ENCODE measurements around the gene GPC3. TPM values are rescaled to one million over a fixed set of nuclear protein-coding genes. Genes with fewer than 3 reads are reported as not detected.

Gene GPC3
- polyA plus RNA-seq, 3 donors = not detected

- intact Hi-C loops (cut with micrococcal nuclease) = no loop called here
- peak overlapping the region; percentile 35 for H3K4me2 ChIP-seq (replicated peaks; ENCODE audit: extremely low read depth, low read length, poor library complexity, severe bottlenecking)
- Mint-ChIP-seq H3K4me1 (peaks cover 25% of the 10 kb centered on the region), H3K4me3 (peak overlapping the region in 1 of 2 donors; percentile 15), H3K9me3 (peaks cover 0 to 2% (median 0%) of the 10 kb centered on the region in 7 donors), H3K36me3 (no peaks in the 10 kb centered on the region), H3K27ac (peak overlapping the region; percentile 35 to 87 (median 72)), H3K27me3 (ENCODE audit: low read depth in 3 of 3) (no peaks in the 10 kb centered on the region)
- TF ChIP-seq CTCF (IDR thresholded peaks at IDR 0.05) = no peak
- no peaks in the 10 kb centered on the region for H3K79me2 ChIP-seq (ENCODE audit: insufficient read depth, low read length)
- no peaks in the 10 kb centered on the region for H4K20me1 ChIP-seq (ENCODE audit: insufficient read depth, low read length)
- peaks cover 20 to 24% of the 10 kb centered on the region in 2 donors for H3K4me1 ChIP-seq (ENCODE audit: control insufficient read depth in 1 of 2, insufficient read depth in 2 of 2, low read length in 2 of 2)
- H3K4me3 ChIP-seq (replicated peaks in 1 of 3; ENCODE audit: low read depth in 2 of 3, low read length in 3 of 3) = no peak overlapping the region
- peak; percentile 19 to 50 (median 28) for DNase-seq
- no peak overlapping the region for H3K9ac ChIP-seq (ENCODE audit: insufficient read depth, low read length, poor library complexity, severe bottlenecking)
- H2AFZ ChIP-seq (ENCODE audit: insufficient read depth, low read depth, low read length, poor library complexity, severe bottlenecking) = no peak overlapping the region
- no peaks in the 10 kb centered on the region for H3K9me3 ChIP-seq (replicated peaks in 1 of 2; ENCODE audit: control insufficient read depth in 1 of 2, insufficient read depth in 1 of 2, low read length in 2 of 2)
- WGBS (ENCODE audit: insufficient coverage) = no CpG with 5 or more reads among the region's 3 CpGs
- no peaks in the 10 kb centered on the region for H3K27me3 ChIP-seq (ENCODE audit: control insufficient read depth in 2 of 2, insufficient read depth in 2 of 2, low read length in 2 of 2)
- peak overlapping the region in 1 of 2 donors; percentile 32 for H3K27ac ChIP-seq (ENCODE audit: low read depth in 1 of 2, low read length in 2 of 2)
- no peaks in the 10 kb centered on the region for H3K36me3 ChIP-seq (replicated peaks in 1 of 2; ENCODE audit: control insufficient read depth in 1 of 2, insufficient read depth in 2 of 2, low read length in 2 of 2)
Observed at GRCh38 chrX:133516686-133517085, 468.7 kb downstream of the GPC3 start.

- Mint-ChIP-seq H3K4me1 (peaks cover 25% of the 10 kb centered on the region), H3K9me3 (peaks cover 0 to 2% (median 0%) of the 10 kb centered on the region in 7 donors), H3K4me3 (no peak overlapping the region), H3K36me3 (no peaks in the 10 kb centered on the region), H3K27me3 (ENCODE audit: low read depth in 3 of 3) (peaks cover 0 to 2% (median 2%) of the 10 kb centered on the region in 3 donors), H3K27ac (no peak overlapping the region)
- H3K27ac ChIP-seq (ENCODE audit: low read depth in 1 of 2, low read length in 2 of 2) = no peak overlapping the region
- no peak overlapping the region for H3K4me2 ChIP-seq (replicated peaks; ENCODE audit: extremely low read depth, low read length, poor library complexity, severe bottlenecking)
- no peaks in the 10 kb centered on the region for H3K79me2 ChIP-seq (ENCODE audit: insufficient read depth, low read length)
- WGBS (ENCODE audit: insufficient coverage) = no CpG with 5 or more reads among the region's 1 CpG
- intact Hi-C loops (cut with micrococcal nuclease) = no loop called here
- H4K20me1 ChIP-seq (ENCODE audit: insufficient read depth, low read length) = no peaks in the 10 kb centered on the region
- TF ChIP-seq CTCF (IDR thresholded peaks at IDR 0.05) = no peak
- H3K4me3 ChIP-seq (replicated peaks in 1 of 3; ENCODE audit: low read depth in 2 of 3, low read length in 3 of 3) = no peak overlapping the region
- no peaks in the 10 kb centered on the region for H3K9me3 ChIP-seq (replicated peaks in 1 of 2; ENCODE audit: control insufficient read depth in 1 of 2, insufficient read depth in 1 of 2, low read length in 2 of 2)
- no peak overlapping the region for H3K9ac ChIP-seq (ENCODE audit: insufficient read depth, low read length, poor library complexity, severe bottlenecking)
- no peaks in the 10 kb centered on the region for H3K27me3 ChIP-seq (ENCODE audit: control insufficient read depth in 2 of 2, insufficient read depth in 2 of 2, low read length in 2 of 2)
- no peaks in the 10 kb centered on the region for H3K36me3 ChIP-seq (replicated peaks in 1 of 2; ENCODE audit: control insufficient read depth in 1 of 2, insufficient read depth in 2 of 2, low read length in 2 of 2)
- peak in 1 of 3 donors; percentile 20 for DNase-seq
- peaks cover 20 to 24% of the 10 kb centered on the region in 2 donors for H3K4me1 ChIP-seq (ENCODE audit: control insufficient read depth in 1 of 2, insufficient read depth in 2 of 2, low read length in 2 of 2)
- no peak overlapping the region for H2AFZ ChIP-seq (ENCODE audit: insufficient read depth, low read depth, low read length, poor library complexity, severe bottlenecking)
Observed at GRCh38 chrX:133514486-133514885, 470.9 kb downstream of the GPC3 start.
